GDM1 (cell line): ENCODE data around the gene TGM3.

Source experiments
- DNase-seq: peaks from one replicate; lab custom pipeline; 2025; lab: John Stamatoyannopoulos, UW

Gene TGM3

GRCh38 chr20:2380601-2381000 lies 84.8 kb downstream of the TGM3 start, which contains the start of gene TGM6:
TSS of gene TGM6 (plus strand) at chr20:2380901. CDS start at chr20:2380969, 68 bp downstream.
- no peak for DNase-seq

- no peak for DNase-seq
Observed at GRCh38 chr20:2381303-2381702, 85.5 kb downstream of the TGM3 start.

- no peak for DNase-seq
Observed at GRCh38 chr20:2382833-2383232, 87.0 kb downstream of the TGM3 start.

DNA sequence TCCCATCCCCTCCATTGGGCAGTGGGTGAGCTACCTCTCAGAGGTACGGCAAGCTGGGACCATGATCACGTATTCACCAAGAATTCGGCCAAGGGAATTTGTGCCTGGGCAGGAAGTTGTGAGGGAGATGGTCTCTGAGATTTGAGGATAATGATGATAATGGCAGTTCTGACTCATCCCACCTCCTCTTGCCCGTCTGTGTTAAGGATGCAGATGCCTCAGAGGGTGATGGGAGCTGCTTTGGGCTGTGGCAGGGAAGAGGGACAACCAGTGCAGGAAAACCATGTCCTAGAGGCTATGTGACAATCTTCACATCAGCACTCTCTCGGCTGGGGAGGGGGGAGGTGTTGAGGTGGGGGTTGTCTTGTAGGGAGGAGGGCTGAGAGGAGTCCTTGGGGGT lies 89.2 kb downstream of the TGM3 start:
- DNase-seq, result no peak

DNA sequence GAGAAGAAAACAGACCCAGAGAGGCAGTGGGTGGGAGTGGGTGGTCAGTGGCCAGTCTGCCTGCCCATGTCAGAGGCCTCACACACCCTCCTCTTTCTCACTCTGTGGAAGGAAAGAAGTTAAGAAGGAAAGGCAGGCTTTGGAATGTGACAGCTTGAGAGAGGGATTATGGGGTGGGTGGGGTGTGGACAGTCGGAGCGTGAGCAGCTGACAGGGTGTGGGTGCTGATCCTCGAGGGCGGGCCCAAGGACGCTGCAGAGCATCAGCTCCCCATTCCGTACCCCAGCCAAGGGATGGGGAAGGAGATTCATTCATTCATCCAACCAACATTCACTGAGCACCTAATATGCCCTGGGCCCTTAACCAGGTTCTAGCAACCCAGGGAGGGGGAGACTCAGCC lies 89.7 kb downstream of the TGM3 start:
- DNase-seq, result no peak

DNA sequence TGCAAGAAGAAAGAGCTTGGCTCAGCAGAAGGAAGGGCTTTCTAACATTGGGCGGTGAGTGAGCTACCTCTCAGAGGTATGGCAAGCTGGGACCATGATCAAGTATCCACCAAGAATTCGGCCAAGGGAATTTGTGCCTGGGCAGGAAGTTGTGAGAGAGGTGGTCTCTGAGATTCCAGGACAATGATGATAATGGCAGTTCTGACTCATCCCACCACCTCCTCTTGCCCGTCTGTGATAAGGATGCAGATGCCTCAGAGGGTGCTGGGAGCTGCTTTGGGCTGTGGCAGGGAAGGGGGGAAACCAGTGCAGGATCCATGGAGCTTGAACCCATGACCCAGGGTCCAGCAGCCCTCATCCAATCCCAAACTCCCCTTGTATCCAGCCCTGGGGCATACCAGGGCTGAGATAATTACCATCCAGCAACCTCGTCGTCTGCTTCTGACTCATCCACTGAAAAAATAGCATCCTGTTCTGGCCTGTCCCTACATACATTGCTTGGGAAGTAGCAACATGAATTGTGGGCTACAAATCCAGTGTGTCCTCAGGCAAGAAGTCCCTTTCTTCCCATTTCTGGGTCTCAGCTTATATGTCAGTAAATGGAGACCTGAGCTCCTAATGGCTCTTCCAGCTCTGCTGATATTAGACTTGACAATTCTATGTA lies 90.8 kb downstream of the TGM3 start:
- DNase-seq, result no peak

- DNase-seq, result peak; percentile 19
Observed at GRCh38 chr20:2387180-2387577, 91.4 kb downstream of the TGM3 start.

- DNase-seq, result no peak
Observed at GRCh38 chr20:2387580-2387979, 91.8 kb downstream of the TGM3 start.
